DND-41 (cell line): ENCODE data around the gene TGM3.

Experiments used
- ATAC-seq: fragments of 200-7000 bp; cut with Tn5 transposase; 3 replicates; pipeline ENCODE4 v1.9.1; 2021; ENCODE audit warnings: low read depth; ENCODE audit not compliant: insufficient read depth
- DNase-seq: peaks from one replicate; pipeline ENCODE4 v3.0.0-alpha.2; 2020
- H2AFZ ChIP-seq: 2 replicates; pipeline ENCODE4 v1.6.0; 2012; ENCODE audit warnings: low read depth, low read length
- H3K27ac ChIP-seq: 2 replicates; pipeline ENCODE4 v1.5.1; 2012; ENCODE audit warnings: low read length, inconsistent platforms
- H3K27me3 ChIP-seq: fragments of 200-600 bp; sonication (generic); 2 replicates; pipeline ENCODE4 v1.6.0; 2012; ENCODE audit warnings: low read length, mild to moderate bottlenecking, inconsistent platforms; ENCODE audit not compliant: insufficient read depth, poor library complexity
- H3K36me3 ChIP-seq: 2 replicates; pipeline ENCODE4 v1.5.1; 2012; ENCODE audit warnings: low read length, inconsistent platforms; ENCODE audit not compliant: insufficient read depth
- H3K4me1 ChIP-seq: 2 replicates; pipeline ENCODE4 v1.5.1; 2012; ENCODE audit warnings: mild to moderate bottlenecking, low read length; ENCODE audit not compliant: insufficient read depth
- H3K4me2 ChIP-seq: 2 replicates; pipeline ENCODE4 v1.6.0; 2012; ENCODE audit warnings: mild to moderate bottlenecking, moderate library complexity, low read length, inconsistent platforms; ENCODE audit not compliant: insufficient read depth
- H3K4me3 ChIP-seq, 2 experiments: fragments of 200-600 bp in 1 of 2; shearing (Covaris generic) in 1 of 2; 2 replicates each; pipeline ENCODE4 v1.5.1; 2012 to 2016; ENCODE audit warnings: inconsistent platforms in 2 of 2, low read length in 2 of 2, mild to moderate bottlenecking in 2 of 2, low read depth in 1 of 2, moderate library complexity in 1 of 2
- H3K79me2 ChIP-seq: 2 replicates; pipeline ENCODE4 v1.6.0; 2012; ENCODE audit warnings: low read length, inconsistent platforms; ENCODE audit not compliant: insufficient read depth
- H3K9ac ChIP-seq: 2 replicates; pipeline ENCODE4 v1.6.0; 2012; ENCODE audit warnings: low read depth, mild to moderate bottlenecking, inconsistent platforms, low read length, moderate library complexity
- H3K9me3 ChIP-seq: 2 replicates; pipeline ENCODE4 v1.5.1; 2012; ENCODE audit warnings: low read length, moderate library complexity, mild to moderate bottlenecking, inconsistent platforms; ENCODE audit not compliant: insufficient read depth, severe bottlenecking
- H4K20me1 ChIP-seq: 2 replicates; pipeline ENCODE4 v1.6.0; 2012; ENCODE audit warnings: low read length; ENCODE audit not compliant: insufficient read depth
- EZH2 ChIP-seq: IDR thresholded peaks from 3 replicates; pipeline ENCODE4 v1.6.1; 2012; ENCODE audit warnings: borderline replicate concordance, low read depth, mild to moderate bottlenecking, moderate library complexity, low read length, inconsistent platforms; ENCODE audit not compliant: severe bottlenecking
- TF ChIP-seq, protein P1 (sequence below): IDR thresholded peaks from 2 replicates; pipeline ENCODE4 v1.5.1; 2012; ENCODE audit warnings: borderline replicate concordance, low read length, moderate library complexity, mild to moderate bottlenecking; ENCODE audit not compliant: poor library complexity, severe bottlenecking; ENCODE audit errors: extremely low read depth

The TGM3 gene

GRCh38 chr20:2300420-2300819 lies 4.6 kb downstream of the TGM3 start:
- Histone ChIP-seq H4K20me1 (peaks cover 3% of the 10 kb centered on the region; the same call in 1 of the 2 replicates), H3K9ac (no peak overlapping the region), H3K79me2 (no peaks in the 10 kb centered on the region), H3K27me3 (peaks cover 28% of the 10 kb centered on the region), H3K4me2 (no peak overlapping the region), H3K9me3 (no peaks in the 10 kb centered on the region), H3K27ac (no peak overlapping the region), H3K36me3 (no peaks in the 10 kb centered on the region), H3K4me3 (no peak overlapping the region), H3K4me1 (no peaks in the 10 kb centered on the region), H2AFZ (no peak overlapping the region)
- DNase-seq (no peak), ATAC-seq (no peak)
- TF ChIP-seq EZH2, result no peak
- TF ChIP-seq, protein P1, sequence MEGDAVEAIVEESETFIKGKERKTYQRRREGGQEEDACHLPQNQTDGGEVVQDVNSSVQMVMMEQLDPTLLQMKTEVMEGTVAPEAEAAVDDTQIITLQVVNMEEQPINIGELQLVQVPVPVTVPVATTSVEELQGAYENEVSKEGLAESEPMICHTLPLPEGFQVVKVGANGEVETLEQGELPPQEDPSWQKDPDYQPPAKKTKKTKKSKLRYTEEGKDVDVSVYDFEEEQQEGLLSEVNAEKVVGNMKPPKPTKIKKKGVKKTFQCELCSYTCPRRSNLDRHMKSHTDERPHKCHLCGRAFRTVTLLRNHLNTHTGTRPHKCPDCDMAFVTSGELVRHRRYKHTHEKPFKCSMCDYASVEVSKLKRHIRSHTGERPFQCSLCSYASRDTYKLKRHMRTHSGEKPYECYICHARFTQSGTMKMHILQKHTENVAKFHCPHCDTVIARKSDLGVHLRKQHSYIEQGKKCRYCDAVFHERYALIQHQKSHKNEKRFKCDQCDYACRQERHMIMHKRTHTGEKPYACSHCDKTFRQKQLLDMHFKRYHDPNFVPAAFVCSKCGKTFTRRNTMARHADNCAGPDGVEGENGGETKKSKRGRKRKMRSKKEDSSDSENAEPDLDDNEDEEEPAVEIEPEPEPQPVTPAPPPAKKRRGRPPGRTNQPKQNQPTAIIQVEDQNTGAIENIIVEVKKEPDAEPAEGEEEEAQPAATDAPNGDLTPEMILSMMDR, result no peak

GRCh38 chr20:2301164-2301622 lies 5.4 kb downstream of the TGM3 start:
- TF ChIP-seq EZH2, result no peak
- TF ChIP-seq, protein P1, result no peak
- H3K27ac ChIP-seq, result no peak overlapping the region
- ATAC-seq, result no peak

DNA sequence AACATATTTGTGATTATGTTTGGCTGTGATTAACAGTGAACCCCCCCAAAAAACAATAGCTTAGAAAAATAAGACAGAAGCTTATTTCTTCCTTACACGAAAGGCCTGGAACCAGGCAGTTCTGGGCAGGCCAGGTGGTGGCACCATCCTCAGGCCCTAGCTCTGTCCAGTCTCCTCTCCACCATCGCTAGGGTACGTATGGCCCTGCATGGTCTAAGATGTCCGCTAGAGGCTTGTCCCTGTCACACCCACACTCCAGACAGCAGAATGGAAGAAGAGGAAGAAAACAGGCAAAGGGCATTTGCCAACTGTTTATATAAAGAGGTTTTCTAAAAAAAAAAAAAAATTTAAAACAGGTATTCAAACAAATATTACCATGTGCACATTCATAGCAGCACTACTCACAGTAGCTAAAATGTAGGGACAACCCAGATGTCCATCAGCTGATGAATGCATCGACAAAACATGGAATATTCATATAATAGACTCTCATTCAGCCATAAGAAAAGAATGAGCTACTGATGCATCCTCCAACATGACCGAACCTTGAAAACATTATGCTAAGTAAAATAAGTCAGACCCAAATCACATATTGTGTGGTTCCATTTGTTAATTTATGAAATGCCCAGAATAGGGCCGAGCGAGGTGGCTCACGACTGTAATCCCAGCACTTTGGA lies 6.7 kb downstream of the TGM3 start:
- H3K27ac ChIP-seq, result no peak overlapping the region
- H2AFZ ChIP-seq, result no peak overlapping the region
- no peaks in the 10 kb centered on the region for H3K4me1 ChIP-seq
- no peak overlapping the region for H3K4me3 ChIP-seq
- H3K9ac ChIP-seq, result no peak overlapping the region
- H4K20me1 ChIP-seq, result peaks cover 3% of the 10 kb centered on the region; the same call in 1 of the 2 replicates
- H3K9me3 ChIP-seq, result no peaks in the 10 kb centered on the region
- no peak for TF ChIP-seq EZH2
- TF ChIP-seq, protein P1, result no peak
- ATAC-seq (no peak), DNase-seq (no peak)
- H3K4me2 ChIP-seq, result no peak overlapping the region
- peaks cover 33% of the 10 kb centered on the region for H3K27me3 ChIP-seq
- no peaks in the 10 kb centered on the region for H3K36me3 ChIP-seq
- no peaks in the 10 kb centered on the region for H3K79me2 ChIP-seq

More at GRCh38 chr20:2301164-2301622, 5.4 kb downstream of the TGM3 start:
- no peak for DNase-seq
- H3K79me2 ChIP-seq, result no peaks in the 10 kb centered on the region
- no peak overlapping the region for H2AFZ ChIP-seq
- H3K4me3 ChIP-seq, result no peak overlapping the region
- no peak overlapping the region for H3K4me2 ChIP-seq
- peaks cover 33% of the 10 kb centered on the region for H3K27me3 ChIP-seq
- H3K36me3 ChIP-seq, result no peaks in the 10 kb centered on the region
- no peak overlapping the region for H3K9ac ChIP-seq
- no peaks in the 10 kb centered on the region for H3K9me3 ChIP-seq
- peaks cover 3% of the 10 kb centered on the region; the same call in 1 of the 2 replicates for H4K20me1 ChIP-seq
- H3K4me1 ChIP-seq, result no peaks in the 10 kb centered on the region
